PFSK-1 (cell line): Measurements from ENCODE around the gene KDM1A.

Experiments used
- FOXP2 ChIP-seq: optimal IDR thresholded peaks from 2 replicates; pipeline ENCODE3; 2011; ENCODE audit warnings: borderline replicate concordance, control low read depth, inconsistent platforms; ENCODE audit not compliant: insufficient read depth; ENCODE audit errors: extremely low read length, extremely low read depth
- POLR2AphosphoS5 ChIP-seq: IDR thresholded peaks from 2 replicates; pipeline ENCODE4 v1.6.1; 2012; ENCODE audit warnings: low read depth, mild to moderate bottlenecking, control low read depth, low read length, moderate library complexity
- REST ChIP-seq, 2 experiments: IDR thresholded peaks; 2 replicates each; pipeline versions ENCODE4 v1.6.1 to v1.8.0; 2011 to 2012; ENCODE audit warnings: low read depth in 2 of 2, low read length in 2 of 2, control low read depth in 1 of 2, inconsistent platforms in 1 of 2, mild to moderate bottlenecking in 1 of 2, moderate library complexity in 1 of 2; ENCODE audit not compliant: insufficient read depth in 1 of 2
- SIN3A ChIP-seq: IDR thresholded peaks from 2 replicates; pipeline ENCODE4 v1.6.1; 2012; ENCODE audit warnings: mild to moderate bottlenecking, low read length, moderate library complexity, borderline replicate concordance; ENCODE audit not compliant: insufficient read depth
- TAF1 ChIP-seq: IDR thresholded peaks from 2 replicates; pipeline ENCODE4 v1.6.1; 2012; ENCODE audit warnings: low read length, control low read depth, borderline replicate concordance; ENCODE audit not compliant: insufficient read depth

The KDM1A gene

GRCh38 chr1:22972760-22973159, 46.5 kb upstream of the KDM1A start, which contains the start of gene LACTBL1:
Gene LACTBL1, minus strand, starts transcription at chr1:22972866. Its CDS starts 550 bp downstream, at chr1:22972316.
- TF ChIP-seq REST (IDR thresholded peaks at IDR 0.05; ENCODE audit: insufficient read depth in 1 of 2, low read depth in 2 of 2, low read length in 2 of 2) (no peak), TAF1 (no peak), SIN3A (no peak)

GRCh38 chr1:22975694-22976093, 43.6 kb upstream of the KDM1A start:
- TF ChIP-seq REST (IDR thresholded peaks at IDR 0.05; ENCODE audit: insufficient read depth in 1 of 2, low read depth in 2 of 2, low read length in 2 of 2) (no peak), SIN3A (no peak), FOXP2 (no peak), TAF1 (no peak)

GRCh38 chr1:22976127-22976460, 43.2 kb upstream of the KDM1A start:
- TF ChIP-seq TAF1 = no peak

- no peak for TF ChIP-seq FOXP2
- no peak for TF ChIP-seq REST (IDR thresholded peaks at IDR 0.05; ENCODE audit: insufficient read depth in 1 of 2, low read depth in 2 of 2, low read length in 2 of 2)
- no peak for TF ChIP-seq SIN3A
- TF ChIP-seq POLR2AphosphoS5 = no peak
- TF ChIP-seq TAF1 = no peak
Observed at GRCh38 chr1:22976461-22977243, 42.6 kb upstream of the KDM1A start.

GRCh38 chr1:22978299-22978698, 41.0 kb upstream of the KDM1A start:
- TF ChIP-seq SIN3A = no peak
- no peak for TF ChIP-seq FOXP2
- no peak for TF ChIP-seq TAF1
- TF ChIP-seq REST (IDR thresholded peaks at IDR 0.05; ENCODE audit: insufficient read depth in 1 of 2, low read depth in 2 of 2, low read length in 2 of 2) = no peak
- TF ChIP-seq POLR2AphosphoS5 = no peak
